ENCODE measurements around the gene UBC.
A peak's percentile ranks its signal among the peaks of the same experiment; 100 is the strongest.

Gene UBC

DNA sequence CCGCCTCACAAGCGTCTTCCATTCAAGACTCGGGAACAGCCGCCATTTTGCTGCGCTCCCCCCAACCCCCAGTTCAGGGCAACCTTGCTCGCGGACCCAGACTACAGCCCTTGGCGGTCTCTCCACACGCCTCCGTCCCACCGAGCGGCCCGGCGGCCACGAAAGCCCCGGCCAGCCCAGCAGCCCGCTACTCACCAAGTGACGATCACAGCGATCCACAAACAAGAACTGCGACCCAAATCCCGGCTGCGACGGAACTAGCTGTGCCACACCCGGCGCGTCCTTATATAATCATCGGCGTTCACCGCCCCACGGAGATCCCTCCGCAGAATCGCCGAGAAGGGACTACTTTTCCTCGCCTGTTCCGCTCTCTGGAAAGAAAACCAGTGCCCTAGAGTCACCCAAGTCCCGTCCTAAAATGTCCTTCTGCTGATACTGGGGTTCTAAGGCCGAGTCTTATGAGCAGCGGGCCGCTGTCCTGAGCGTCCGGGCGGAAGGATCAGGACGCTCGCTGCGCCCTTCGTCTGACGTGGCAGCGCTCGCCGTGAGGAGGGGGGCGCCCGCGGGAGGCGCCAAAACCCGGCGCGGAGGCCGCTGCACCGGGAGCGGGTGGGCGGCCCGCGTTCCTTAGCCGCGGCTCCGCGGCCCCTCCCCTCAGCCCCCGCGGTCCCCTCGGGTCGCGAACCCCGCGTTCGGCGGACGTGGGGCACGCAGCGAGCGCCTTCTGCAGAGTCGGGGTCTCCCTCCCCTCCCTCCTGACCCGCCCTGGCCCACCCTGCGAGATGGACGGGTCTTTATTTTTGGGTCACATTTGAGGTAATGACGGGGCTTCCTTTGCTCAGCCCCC, at the start of gene UBC:
Gene UBC, minus strand, starts transcription at position 259 of the 847 bp plus-strand sequence. CDS start 879 bp downstream, outside the sequence.
- peak within 1 kb of the TSS; percentile 100 for H3K27ac ChIP-seq (ENCODE audit: low read depth, low read length)
- H3K4me1 ChIP-seq (ENCODE audit: control insufficient read depth in 5 of 5, insufficient read depth in 5 of 5, low read length in 5 of 5), result peaks cover 14 to 79% (median 72%) of the 10 kb centered on the region in 5 donors
- peak within 1 kb of the TSS; percentile 97 to 100 (median 99) for H3K9ac ChIP-seq (ENCODE audit: low read length in 5 of 5)
- peaks cover 9 to 31% (median 30%) of the 10 kb centered on the region in 5 donors for H3K36me3 ChIP-seq (ENCODE audit: control insufficient read depth in 5 of 5, insufficient read depth in 5 of 5, low read length in 5 of 5)
- H3K27me3 ChIP-seq (ENCODE audit: control insufficient read depth in 5 of 5, insufficient read depth in 4 of 5, low read length in 5 of 5), result no peaks in the 10 kb centered on the region
- H3K9me3 ChIP-seq (ENCODE audit: control insufficient read depth in 5 of 5, low read length in 5 of 5), result no peaks in the 10 kb centered on the region
- peak within 1 kb of the TSS; percentile 94 to 100 (median 100) for H3K4me3 ChIP-seq (ENCODE audit: low read depth in 1 of 5, low read length in 5 of 5)

DNA sequence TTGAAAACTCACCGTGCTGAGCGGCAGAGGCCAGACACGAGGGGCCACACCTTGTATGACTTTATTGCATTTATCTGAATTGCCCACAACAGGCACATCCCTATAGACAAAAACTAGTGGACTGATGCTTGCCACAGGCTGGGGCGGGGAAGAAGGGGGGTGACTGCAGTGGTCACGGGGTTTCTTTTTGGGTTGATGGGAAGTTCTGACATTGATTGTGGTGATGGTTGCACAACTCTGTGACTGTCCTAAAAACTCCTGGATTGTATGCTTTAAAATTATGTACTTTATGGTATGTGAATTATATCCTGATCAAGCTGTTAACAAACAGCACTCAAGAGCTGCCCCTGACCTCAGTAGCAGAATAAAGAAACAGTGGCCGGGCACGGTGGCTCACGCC, 48.8 kb upstream of the UBC start:
- Histone ChIP-seq H3K4me1 (ENCODE audit: control insufficient read depth in 5 of 5, insufficient read depth in 5 of 5, low read length in 5 of 5) (peaks cover 0 to 3% (median 0%) of the 10 kb centered on the region in 5 donors), H3K9me3 (ENCODE audit: control insufficient read depth in 5 of 5, low read length in 5 of 5) (no peaks in the 10 kb centered on the region), H3K4me3 (ENCODE audit: low read depth in 1 of 5, low read length in 5 of 5) (no peak overlapping the region), H3K36me3 (ENCODE audit: control insufficient read depth in 5 of 5, insufficient read depth in 5 of 5, low read length in 5 of 5) (peaks cover 0 to 73% (median 66%) of the 10 kb centered on the region in 5 donors), H3K27ac (ENCODE audit: low read depth, low read length) (no peak overlapping the region), H3K9ac (ENCODE audit: low read length in 5 of 5) (no peak overlapping the region), H3K27me3 (ENCODE audit: control insufficient read depth in 5 of 5, insufficient read depth in 4 of 5, low read length in 5 of 5) (no peaks in the 10 kb centered on the region)

DNA sequence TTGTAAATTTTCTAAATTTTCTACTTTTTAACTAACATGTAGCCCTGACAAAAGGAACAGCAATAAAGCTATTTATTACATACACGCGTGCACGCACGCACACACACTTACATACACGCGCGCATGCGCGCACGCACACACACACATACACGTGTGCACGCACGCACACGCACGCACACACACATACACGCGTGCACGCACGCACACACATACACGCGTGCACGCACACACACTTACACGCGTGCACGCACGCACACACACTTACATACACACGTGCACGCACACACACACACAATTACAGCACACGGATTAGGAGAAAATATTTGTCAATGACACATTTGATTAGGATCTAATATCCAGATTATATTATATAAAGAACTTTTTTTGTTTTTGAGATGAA, 46.6 kb upstream of the UBC start:
- Histone ChIP-seq H3K27ac (ENCODE audit: low read depth, low read length) (no peak overlapping the region), H3K9ac (ENCODE audit: low read length in 5 of 5) (no peak overlapping the region), H3K27me3 (ENCODE audit: control insufficient read depth in 5 of 5, insufficient read depth in 4 of 5, low read length in 5 of 5) (no peaks in the 10 kb centered on the region), H3K9me3 (ENCODE audit: control insufficient read depth in 5 of 5, low read length in 5 of 5) (no peaks in the 10 kb centered on the region), H3K4me1 (ENCODE audit: control insufficient read depth in 5 of 5, insufficient read depth in 5 of 5, low read length in 5 of 5) (peaks cover 0 to 3% (median 0%) of the 10 kb centered on the region in 5 donors), H3K4me3 (ENCODE audit: low read depth in 1 of 5, low read length in 5 of 5) (no peak overlapping the region), H3K36me3 (ENCODE audit: control insufficient read depth in 5 of 5, insufficient read depth in 5 of 5, low read length in 5 of 5) (peaks cover 0 to 72% (median 63%) of the 10 kb centered on the region in 5 donors)

DNA sequence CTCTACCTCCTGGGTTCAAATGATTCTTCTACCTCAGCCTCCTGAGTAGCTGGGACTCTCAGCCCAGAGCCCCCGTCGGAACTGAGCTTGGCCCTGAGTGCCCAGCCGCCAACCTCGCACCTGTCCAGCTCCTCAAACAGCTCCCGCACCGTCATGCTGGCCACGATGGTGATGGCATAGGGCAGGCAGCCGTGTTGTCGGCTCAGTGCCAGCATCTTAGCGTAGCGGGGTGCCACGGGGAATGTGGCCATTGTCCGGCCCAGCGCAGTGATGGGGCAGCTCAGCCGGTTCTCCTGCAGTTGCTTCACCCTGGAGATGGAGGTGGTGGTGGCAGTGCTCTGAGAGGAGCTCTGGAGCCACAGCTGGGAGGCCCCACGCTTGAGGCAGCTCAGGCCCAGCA, 42.1 kb upstream of the UBC start:
- Histone ChIP-seq H3K9ac (ENCODE audit: low read length in 5 of 5) (no peak overlapping the region), H3K27ac (ENCODE audit: low read depth, low read length) (no peak overlapping the region), H3K36me3 (ENCODE audit: control insufficient read depth in 5 of 5, insufficient read depth in 5 of 5, low read length in 5 of 5) (peaks cover 0 to 82% (median 61%) of the 10 kb centered on the region in 5 donors), H3K9me3 (ENCODE audit: control insufficient read depth in 5 of 5, low read length in 5 of 5) (no peaks in the 10 kb centered on the region), H3K27me3 (ENCODE audit: control insufficient read depth in 5 of 5, insufficient read depth in 4 of 5, low read length in 5 of 5) (no peaks in the 10 kb centered on the region), H3K4me3 (ENCODE audit: low read depth in 1 of 5, low read length in 5 of 5) (no peak overlapping the region), H3K4me1 (ENCODE audit: control insufficient read depth in 5 of 5, insufficient read depth in 5 of 5, low read length in 5 of 5) (peaks cover 0 to 3% (median 0%) of the 10 kb centered on the region in 5 donors)

DNA sequence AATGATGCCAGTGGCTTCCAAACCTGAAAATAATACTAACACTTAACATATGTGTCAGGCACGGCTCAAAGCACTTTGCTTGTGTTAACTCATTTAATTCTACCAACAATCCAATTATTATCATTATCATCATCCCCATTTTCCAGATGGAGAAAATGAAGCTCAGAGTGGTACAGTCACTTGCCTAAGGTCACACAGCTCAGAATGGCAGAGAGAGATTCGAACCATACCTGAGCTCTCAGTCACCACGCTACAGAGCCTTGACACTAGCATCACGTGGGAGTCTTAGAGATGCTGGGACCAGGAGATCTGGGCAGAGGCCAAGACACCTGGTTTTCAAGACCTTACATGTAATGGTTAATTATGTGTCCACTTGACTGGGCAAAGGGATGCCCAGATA, 40.3 kb upstream of the UBC start:
- Histone ChIP-seq H3K4me1 (ENCODE audit: control insufficient read depth in 5 of 5, insufficient read depth in 5 of 5, low read length in 5 of 5) (peaks cover 0 to 3% (median 0%) of the 10 kb centered on the region in 5 donors), H3K36me3 (ENCODE audit: control insufficient read depth in 5 of 5, insufficient read depth in 5 of 5, low read length in 5 of 5) (peaks cover 0 to 88% (median 69%) of the 10 kb centered on the region in 5 donors), H3K27ac (ENCODE audit: low read depth, low read length) (no peak overlapping the region), H3K4me3 (ENCODE audit: low read depth in 1 of 5, low read length in 5 of 5) (no peak overlapping the region), H3K9me3 (ENCODE audit: control insufficient read depth in 5 of 5, low read length in 5 of 5) (no peaks in the 10 kb centered on the region), H3K27me3 (ENCODE audit: control insufficient read depth in 5 of 5, insufficient read depth in 4 of 5, low read length in 5 of 5) (no peaks in the 10 kb centered on the region), H3K9ac (ENCODE audit: low read length in 5 of 5) (peak overlapping the region in 2 of 5 donors; percentile 23 to 48)

DNA sequence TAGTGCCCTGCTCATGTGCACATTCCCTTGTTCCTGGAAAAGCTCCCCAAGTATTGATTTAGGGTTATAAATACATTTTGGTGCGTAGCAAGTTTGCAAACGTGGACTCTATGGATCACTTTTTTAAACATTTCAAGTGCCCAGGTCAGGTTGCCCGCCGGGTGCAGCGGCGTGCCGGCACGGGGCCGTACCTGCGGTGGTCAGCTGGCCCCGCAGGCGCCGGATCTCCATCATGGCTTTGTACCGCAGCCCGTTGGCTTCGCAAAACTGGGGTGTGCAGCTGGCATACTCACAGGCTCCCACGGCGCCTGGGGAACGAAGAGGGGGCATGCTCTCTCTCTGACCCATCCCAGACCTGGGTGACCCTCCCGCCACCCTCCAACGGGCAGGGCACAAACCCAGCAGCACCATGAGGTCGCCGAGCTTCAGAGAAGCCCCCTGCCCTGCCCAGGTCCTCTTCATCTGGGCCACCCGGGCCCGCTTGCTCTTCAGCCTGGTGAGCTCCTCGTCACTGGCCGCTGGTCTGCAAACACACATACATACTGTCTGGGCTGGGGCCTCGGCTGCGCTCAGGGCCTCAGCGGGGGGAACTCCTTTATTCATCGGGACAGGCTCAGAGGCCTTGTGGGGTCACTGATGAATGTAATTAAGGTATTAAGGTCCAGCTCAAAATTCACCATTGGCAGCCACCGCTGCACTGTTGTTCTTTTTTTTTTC, 39.4 kb upstream of the UBC start:
- no peak overlapping the region for H3K27ac ChIP-seq (ENCODE audit: low read depth, low read length)
- no peak overlapping the region for H3K4me3 ChIP-seq (ENCODE audit: low read depth in 1 of 5, low read length in 5 of 5)
- H3K9me3 ChIP-seq (ENCODE audit: control insufficient read depth in 5 of 5, low read length in 5 of 5), result no peaks in the 10 kb centered on the region
- no peak overlapping the region for H3K9ac ChIP-seq (ENCODE audit: low read length in 5 of 5)
- H3K27me3 ChIP-seq (ENCODE audit: control insufficient read depth in 5 of 5, insufficient read depth in 4 of 5, low read length in 5 of 5), result no peaks in the 10 kb centered on the region
- H3K4me1 ChIP-seq (ENCODE audit: control insufficient read depth in 5 of 5, insufficient read depth in 5 of 5, low read length in 5 of 5), result no peaks in the 10 kb centered on the region
- H3K36me3 ChIP-seq (ENCODE audit: control insufficient read depth in 5 of 5, insufficient read depth in 5 of 5, low read length in 5 of 5), result peaks cover 0 to 93% (median 74%) of the 10 kb centered on the region in 5 donors

DNA sequence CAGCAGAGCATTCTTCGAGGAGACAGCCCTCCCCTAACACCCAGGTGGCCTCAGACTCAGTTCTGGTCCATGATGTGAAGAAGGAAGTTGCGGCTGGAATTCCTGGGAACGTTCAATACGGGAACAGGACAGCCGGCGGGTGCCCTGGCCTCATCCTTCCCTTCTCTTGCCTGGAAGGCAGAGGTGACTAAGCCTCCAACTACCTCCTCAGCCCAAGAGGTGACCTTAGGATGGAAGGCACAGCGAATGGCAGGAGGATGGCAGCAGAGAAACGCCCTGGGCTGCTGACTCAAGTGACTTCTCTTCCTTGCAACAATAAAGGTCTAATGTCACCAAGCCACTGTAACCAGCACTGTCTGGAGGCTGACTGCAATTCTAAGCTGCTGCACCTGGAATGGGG, 38.4 kb upstream of the UBC start:
- Histone ChIP-seq H3K9me3 (ENCODE audit: control insufficient read depth in 5 of 5, low read length in 5 of 5) (no peaks in the 10 kb centered on the region), H3K36me3 (ENCODE audit: control insufficient read depth in 5 of 5, insufficient read depth in 5 of 5, low read length in 5 of 5) (peaks cover 0 to 94% (median 74%) of the 10 kb centered on the region in 5 donors), H3K4me1 (ENCODE audit: control insufficient read depth in 5 of 5, insufficient read depth in 5 of 5, low read length in 5 of 5) (peaks cover 0 to 4% (median 3%) of the 10 kb centered on the region in 5 donors), H3K27ac (ENCODE audit: low read depth, low read length) (no peak overlapping the region), H3K4me3 (ENCODE audit: low read depth in 1 of 5, low read length in 5 of 5) (no peak overlapping the region), H3K27me3 (ENCODE audit: control insufficient read depth in 5 of 5, insufficient read depth in 4 of 5, low read length in 5 of 5) (no peaks in the 10 kb centered on the region), H3K9ac (ENCODE audit: low read length in 5 of 5) (no peak overlapping the region)

DNA sequence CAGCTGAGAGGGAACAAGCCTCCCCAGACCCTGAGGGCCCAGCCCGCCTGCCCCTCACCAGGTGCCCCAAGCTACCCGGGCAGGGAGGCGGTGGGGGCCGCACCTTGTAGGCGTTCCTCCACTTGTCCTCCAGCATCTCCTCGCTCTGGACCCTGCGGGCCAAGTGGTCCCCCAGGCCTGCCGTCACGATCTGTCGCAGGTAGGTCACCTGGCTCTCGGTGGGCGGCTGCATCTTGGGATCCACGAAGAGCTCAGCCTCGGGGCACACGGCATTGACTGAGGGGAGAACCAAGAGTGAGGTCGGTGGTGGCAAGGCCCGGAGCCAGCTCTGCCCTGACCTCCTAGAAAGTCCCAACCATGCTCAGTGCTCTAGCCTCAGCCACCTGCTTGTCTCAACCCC, 37.8 kb upstream of the UBC start:
- Histone ChIP-seq H3K4me3 (ENCODE audit: low read depth in 1 of 5, low read length in 5 of 5) (no peak overlapping the region), H3K9ac (ENCODE audit: low read length in 5 of 5) (no peak overlapping the region), H3K9me3 (ENCODE audit: control insufficient read depth in 5 of 5, low read length in 5 of 5) (no peaks in the 10 kb centered on the region), H3K4me1 (ENCODE audit: control insufficient read depth in 5 of 5, insufficient read depth in 5 of 5, low read length in 5 of 5) (peaks cover 0 to 9% (median 8%) of the 10 kb centered on the region in 5 donors), H3K27ac (ENCODE audit: low read depth, low read length) (no peak overlapping the region), H3K36me3 (ENCODE audit: control insufficient read depth in 5 of 5, insufficient read depth in 5 of 5, low read length in 5 of 5) (peaks cover 0 to 96% (median 75%) of the 10 kb centered on the region in 5 donors), H3K27me3 (ENCODE audit: control insufficient read depth in 5 of 5, insufficient read depth in 4 of 5, low read length in 5 of 5) (no peaks in the 10 kb centered on the region)

DNA sequence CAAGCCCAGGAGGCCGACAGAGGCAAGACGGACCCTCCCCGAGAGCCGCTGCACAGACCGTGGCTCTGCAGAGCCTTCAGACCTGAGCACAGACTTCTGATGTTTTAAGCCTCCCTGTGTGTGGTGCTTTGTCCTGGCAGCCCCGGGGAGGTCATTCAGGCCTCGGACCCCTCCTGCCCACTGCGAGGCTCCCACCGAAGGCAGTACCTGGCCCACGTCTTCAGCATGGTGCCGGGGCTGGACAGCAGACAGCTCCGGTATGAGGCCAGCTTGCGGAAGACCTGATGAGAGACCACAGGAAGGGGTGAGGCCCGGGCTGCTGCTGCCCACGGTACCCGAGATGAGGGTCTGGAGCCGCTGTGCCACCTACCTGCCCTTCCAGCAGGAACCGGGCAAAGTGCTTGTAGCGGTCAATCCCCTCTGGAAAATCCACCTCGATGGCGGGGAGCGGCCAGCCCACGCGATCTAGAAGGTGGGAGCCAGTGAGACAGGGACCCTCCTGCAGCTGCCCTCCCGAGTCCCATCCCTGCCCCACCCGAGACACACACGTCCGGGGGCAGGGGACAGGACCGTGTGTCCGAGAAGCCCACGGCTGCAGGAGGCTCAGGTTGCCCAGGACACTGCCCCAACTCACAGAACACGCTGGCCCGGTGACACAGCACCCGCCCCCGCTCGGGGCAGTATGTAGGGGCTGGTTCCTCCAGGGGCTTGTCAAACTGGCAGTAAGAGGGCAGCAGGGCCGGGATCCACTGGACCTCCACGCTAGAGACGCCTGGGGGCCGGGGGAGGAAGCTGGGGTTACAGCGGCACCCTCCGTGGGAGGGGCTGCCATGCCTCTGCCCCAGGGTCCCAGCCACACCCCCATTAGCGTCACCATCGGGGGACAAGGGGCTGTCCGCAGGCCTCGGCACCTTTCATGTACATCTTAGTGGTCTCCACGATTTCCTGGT, 35.6 kb upstream of the UBC start:
- H3K4me1 ChIP-seq (ENCODE audit: control insufficient read depth in 5 of 5, insufficient read depth in 5 of 5, low read length in 5 of 5), result peaks cover 0 to 18% (median 12%) of the 10 kb centered on the region in 5 donors
- H3K27ac ChIP-seq (ENCODE audit: low read depth, low read length), result no peak overlapping the region
- H3K9me3 ChIP-seq (ENCODE audit: control insufficient read depth in 5 of 5, low read length in 5 of 5), result no peaks in the 10 kb centered on the region
- peaks cover 0 to 88% (median 65%) of the 10 kb centered on the region in 5 donors for H3K36me3 ChIP-seq (ENCODE audit: control insufficient read depth in 5 of 5, insufficient read depth in 5 of 5, low read length in 5 of 5)
- no peak overlapping the region for H3K9ac ChIP-seq (ENCODE audit: low read length in 5 of 5)
- no peak overlapping the region for H3K4me3 ChIP-seq (ENCODE audit: low read depth in 1 of 5, low read length in 5 of 5)
- H3K27me3 ChIP-seq (ENCODE audit: control insufficient read depth in 5 of 5, insufficient read depth in 4 of 5, low read length in 5 of 5), result no peaks in the 10 kb centered on the region
